HUES6 (cell line): ENCODE results near the gene SORCS1.

ENCODE experiments used
- H3K27ac ChIP-seq: 2 replicates; pipeline ENCODE4 v1.7.0; 2013; ENCODE audit warnings: low read depth, mild to moderate bottlenecking, low read length, inconsistent platforms
- H3K27me3 ChIP-seq: 2 replicates; pipeline ENCODE4 v1.6.1; 2013; ENCODE audit warnings: low read length; ENCODE audit not compliant: control insufficient read depth, insufficient read depth
- H3K36me3 ChIP-seq: 2 replicates; pipeline ENCODE4 v1.6.1; 2013; ENCODE audit warnings: low read length; ENCODE audit not compliant: control insufficient read depth, insufficient read depth
- H3K4me1 ChIP-seq: 2 replicates; pipeline ENCODE4 v1.6.1; 2013; ENCODE audit warnings: low read length; ENCODE audit not compliant: control insufficient read depth, insufficient read depth
- H3K4me3 ChIP-seq: 2 replicates; pipeline ENCODE4 v1.5.1; 2013; ENCODE audit warnings: low read depth, low read length
- H3K9ac ChIP-seq: one replicate; pipeline ENCODE4 v1.6.1; 2013; ENCODE audit warnings: mild to moderate bottlenecking, low read length
- H3K9me3 ChIP-seq: 2 replicates; pipeline ENCODE4 v1.6.1; 2013; ENCODE audit warnings: low read depth, low read length; ENCODE audit not compliant: control insufficient read depth, insufficient read depth

Gene SORCS1

GRCh38 chr10:106661133-106661766, 503.3 kb downstream of the SORCS1 start:
- Histone ChIP-seq H3K4me3 (no peak overlapping the region), H3K9ac (no peak overlapping the region), H3K4me1 (no peaks in the 10 kb centered on the region), H3K9me3 (no peaks in the 10 kb centered on the region), H3K36me3 (no peaks in the 10 kb centered on the region), H3K27ac (no peak overlapping the region), H3K27me3 (no peaks in the 10 kb centered on the region)

GRCh38 chr10:106660550-106660949, 504.0 kb downstream of the SORCS1 start:
- Histone ChIP-seq H3K4me1 (no peaks in the 10 kb centered on the region), H3K27me3 (no peaks in the 10 kb centered on the region), H3K36me3 (no peaks in the 10 kb centered on the region), H3K4me3 (no peak overlapping the region), H3K9ac (no peak overlapping the region), H3K9me3 (no peaks in the 10 kb centered on the region), H3K27ac (no peak overlapping the region)

- H3K36me3 ChIP-seq, result no peaks in the 10 kb centered on the region
- no peaks in the 10 kb centered on the region for H3K4me1 ChIP-seq
- H3K27me3 ChIP-seq, result no peaks in the 10 kb centered on the region
- H3K9me3 ChIP-seq, result no peaks in the 10 kb centered on the region
- H3K27ac ChIP-seq, result no peak overlapping the region
- no peak overlapping the region for H3K4me3 ChIP-seq
- no peak overlapping the region for H3K9ac ChIP-seq
Observed at GRCh38 chr10:106655636-106656035, 508.9 kb downstream of the SORCS1 start.

- Histone ChIP-seq H3K27ac (no peak overlapping the region), H3K27me3 (no peaks in the 10 kb centered on the region), H3K9me3 (no peaks in the 10 kb centered on the region), H3K4me1 (no peaks in the 10 kb centered on the region), H3K36me3 (no peaks in the 10 kb centered on the region), H3K9ac (no peak overlapping the region), H3K4me3 (no peak overlapping the region)
Observed at GRCh38 chr10:106655165-106655564, 509.3 kb downstream of the SORCS1 start.

- Histone ChIP-seq H3K27ac (no peak overlapping the region), H3K36me3 (no peaks in the 10 kb centered on the region), H3K4me3 (no peak overlapping the region), H3K9me3 (no peaks in the 10 kb centered on the region), H3K4me1 (no peaks in the 10 kb centered on the region), H3K27me3 (no peaks in the 10 kb centered on the region), H3K9ac (no peak overlapping the region)
Observed at GRCh38 chr10:106652279-106652678, 512.2 kb downstream of the SORCS1 start.

GRCh38 chr10:106648534-106649481, 515.7 kb downstream of the SORCS1 start:
- no peak overlapping the region for H3K27ac ChIP-seq
- H3K9me3 ChIP-seq, result no peaks in the 10 kb centered on the region
- H3K27me3 ChIP-seq, result no peaks in the 10 kb centered on the region
- no peak overlapping the region for H3K9ac ChIP-seq
- H3K36me3 ChIP-seq, result no peaks in the 10 kb centered on the region
- no peak overlapping the region for H3K4me3 ChIP-seq
- no peaks in the 10 kb centered on the region for H3K4me1 ChIP-seq

- H3K27ac ChIP-seq, result no peak overlapping the region
- H3K4me3 ChIP-seq, result no peak overlapping the region
- H3K9me3 ChIP-seq, result no peaks in the 10 kb centered on the region
- no peaks in the 10 kb centered on the region for H3K36me3 ChIP-seq
- no peaks in the 10 kb centered on the region for H3K4me1 ChIP-seq
- H3K27me3 ChIP-seq, result no peaks in the 10 kb centered on the region
- no peak overlapping the region for H3K9ac ChIP-seq
Observed at GRCh38 chr10:106643473-106643872, 521.0 kb downstream of the SORCS1 start.

GRCh38 chr10:106637873-106638272, 526.6 kb downstream of the SORCS1 start:
- Histone ChIP-seq H3K4me1 (no peaks in the 10 kb centered on the region), H3K27me3 (no peaks in the 10 kb centered on the region), H3K9ac (no peak overlapping the region), H3K4me3 (no peak overlapping the region), H3K36me3 (no peaks in the 10 kb centered on the region), H3K27ac (no peak overlapping the region), H3K9me3 (no peaks in the 10 kb centered on the region)

- no peak overlapping the region for H3K27ac ChIP-seq
- no peaks in the 10 kb centered on the region for H3K27me3 ChIP-seq
- H3K9me3 ChIP-seq, result no peaks in the 10 kb centered on the region
- H3K9ac ChIP-seq, result no peak overlapping the region
- no peaks in the 10 kb centered on the region for H3K36me3 ChIP-seq
- no peak overlapping the region for H3K4me3 ChIP-seq
- H3K4me1 ChIP-seq, result no peaks in the 10 kb centered on the region
Observed at GRCh38 chr10:106636766-106637491, 527.6 kb downstream of the SORCS1 start.

GRCh38 chr10:106635947-106636346, 528.6 kb downstream of the SORCS1 start:
- Histone ChIP-seq H3K27ac (no peak overlapping the region), H3K36me3 (no peaks in the 10 kb centered on the region), H3K27me3 (no peaks in the 10 kb centered on the region), H3K4me1 (no peaks in the 10 kb centered on the region), H3K4me3 (no peak overlapping the region), H3K9me3 (no peaks in the 10 kb centered on the region), H3K9ac (no peak overlapping the region)
